HCT116 (cell line): ENCODE data around the gene IFIT1. TPM values are rescaled to one million over a fixed set of nuclear protein-coding genes. Genes with fewer than 3 reads are reported as not detected.

Source experiments
- ATAC-seq: fragments of 200-7000 bp; cut with Tn5 transposase; 2 replicates; pipeline ENCODE4 v1.9.1; 2020; ENCODE audit warnings: mild to moderate bottlenecking, moderate library complexity
- BruUV-seq: library from RNA; stranded (reverse); fragments of 400-500 nt; replicated peaks from 2 replicates; lab custom pipeline; 2021; lab: Mats Ljungman, UMichigan
- CTCF ChIA-PET: fragments of 300-600 bp; sonication (Branson Sonifier 250); formaldehyde crosslinking; loops from one replicate; lab custom pipeline; 2021; ENCODE audit warnings: antibody characterized with exemption; lab: Charles Lee
- POLR2A ChIA-PET: fragments of 300-600, 350-600 bp; sonication (Branson Sonifier 250); formaldehyde crosslinking; loops from one replicate; lab custom pipeline; 2021; ENCODE audit warnings: antibody characterized with exemption; lab: Charles Lee
- RAD21 ChIA-PET, 2 experiments: fragments of 300-600 bp; sonication (Branson Sonifier 250); formaldehyde crosslinking; loops; one replicate each; lab custom pipeline; 2023; ENCODE audit warnings: low total read pairs in 2 of 2; ENCODE audit not compliant: uncharacterized antibody in 2 of 2, unreplicated experiment in 2 of 2, low non-redundant PET in 1 of 2; lab: Charles Lee
- DNase-seq: peaks from one replicate; pipeline ENCODE4 v3.0.0-alpha.2; 2010; ENCODE audit warnings: low read depth, low spot score
- H2AFZ ChIP-seq: fragments of 200-600 bp; shearing (Covaris generic), sonication (generic); 2 replicates; pipeline ENCODE4 v1.6.1; 2017; ENCODE audit warnings: low read depth, mixed run types, mixed read lengths, antibody characterized with exemption, low read length; ENCODE audit not compliant: poor library complexity, severe bottlenecking
- H3K27ac ChIP-seq: 2 replicates; pipeline ENCODE4 v1.5.1; 2012; ENCODE audit warnings: low read depth, low read length
- H3K27me3 ChIP-seq: fragments of 200-600 bp; sonication (generic); 2 replicates; pipeline ENCODE4 v1.6.1; 2016; ENCODE audit warnings: mixed run types, low read length, mixed read lengths; ENCODE audit not compliant: insufficient read depth
- H3K36me3 ChIP-seq, 2 experiments: fragments of 200-500 bp in 1 of 2; fragments of 200-600 bp in 1 of 2; sonication (Bioruptor generic) in 1 of 2; sonication (generic) in 1 of 2; 2 replicates each; pipeline versions ENCODE4 v1.5.1 to v1.6.1; 2014 to 2016; ENCODE audit warnings: low read length in 2 of 2, inconsistent platforms in 1 of 2, mixed read lengths in 1 of 2, mixed run types in 1 of 2; ENCODE audit not compliant: insufficient read depth in 2 of 2, control insufficient read depth in 1 of 2
- H3K4me1 ChIP-seq, 2 experiments: fragments of 200-600 bp in 1 of 2; sonication (generic) in 1 of 2; 2 replicates each; pipeline versions ENCODE4 v1.5.1 to v1.6.1; 2012 to 2017; ENCODE audit warnings: low read length in 2 of 2, inconsistent platforms in 1 of 2, mild to moderate bottlenecking in 1 of 2, mixed read lengths in 1 of 2, mixed run types in 1 of 2, moderate library complexity in 1 of 2; ENCODE audit not compliant: insufficient read depth in 2 of 2, control insufficient read depth in 1 of 2
- H3K4me2 ChIP-seq: fragments of 200-600 bp; sonication (generic); 2 replicates; pipeline ENCODE4 v1.6.1; 2017; ENCODE audit warnings: mixed run types, low read length, mixed read lengths
- H3K4me3 ChIP-seq, 2 experiments: fragments of 200-600 bp in 1 of 2; sonication (generic) in 1 of 2; replicated peaks in 1 of 2; 2 replicates each; pipeline ENCODE4 v1.5.1; 2011 to 2016; ENCODE audit warnings: low read length in 2 of 2, control low read depth in 1 of 2, low read depth in 1 of 2, mild to moderate bottlenecking in 1 of 2, mixed read lengths in 1 of 2, mixed run types in 1 of 2
- H3K79me2 ChIP-seq: fragments of 200-600 bp; sonication (generic); 2 replicates; pipeline ENCODE4 v1.6.1; 2017; ENCODE audit warnings: mild to moderate bottlenecking, mixed run types, low read length, moderate library complexity, mixed read lengths; ENCODE audit not compliant: insufficient read depth
- H3K9ac ChIP-seq: fragments of 200-600 bp; sonication (generic); 2 replicates; pipeline ENCODE4 v1.6.1; 2016; ENCODE audit warnings: low read length, mixed read lengths
- H3K9me2 ChIP-seq: fragments of 200-600 bp; sonication (generic), shearing (Covaris generic); 2 replicates; pipeline ENCODE4 v1.6.1; 2017; ENCODE audit warnings: mixed run types, mild to moderate bottlenecking, moderate library complexity; ENCODE audit not compliant: insufficient read depth
- H3K9me3 ChIP-seq, 2 experiments: fragments of 200-500 bp in 1 of 2; fragments of 200-600 bp in 1 of 2; sonication (Bioruptor generic) in 1 of 2; sonication (generic) in 1 of 2; 2 replicates each; pipeline ENCODE4 v1.6.1; 2014 to 2017; ENCODE audit warnings: low read length in 2 of 2, mixed read lengths in 2 of 2, inconsistent platforms in 1 of 2, low read depth in 1 of 2, mild to moderate bottlenecking in 1 of 2, mixed run types in 1 of 2, moderate library complexity in 1 of 2; ENCODE audit not compliant: control insufficient read depth in 1 of 2, insufficient read depth in 1 of 2
- H4K20me1 ChIP-seq: fragments of 200-600 bp; sonication (generic), shearing (Covaris generic); 2 replicates; pipeline ENCODE4 v1.6.1; 2017; ENCODE audit warnings: mixed run types, mild to moderate bottlenecking, moderate library complexity; ENCODE audit not compliant: insufficient read depth
- ELF1 ChIP-seq: IDR thresholded peaks from 2 replicates; pipeline ENCODE4 v1.6.1; 2012; ENCODE audit warnings: low read depth, borderline replicate concordance
- EZH2 ChIP-seq: fragments of 200-600 bp; sonication (generic); IDR thresholded peaks from 2 replicates; pipeline ENCODE4 v1.6.1; 2017; ENCODE audit warnings: antibody characterized with exemption, mixed run types
- EZH2phosphoT487 ChIP-seq: fragments of 200-600 bp; IDR thresholded peaks from 2 replicates; pipeline ENCODE4 v1.6.1; 2018; ENCODE audit warnings: antibody characterized with exemption, borderline replicate concordance
- RAD21 ChIP-seq: IDR thresholded peaks from 2 replicates; pipeline ENCODE4 v1.6.1; 2012; ENCODE audit warnings: low read depth, mild to moderate bottlenecking
- REST ChIP-seq: IDR thresholded peaks from 2 replicates; pipeline ENCODE4 v1.6.1; 2012; ENCODE audit warnings: low read depth
- SIN3A ChIP-seq: IDR thresholded peaks from 2 replicates; pipeline ENCODE4 v1.6.1; 2012; ENCODE audit warnings: low read depth
- TCF7L2 ChIP-seq: IDR thresholded peaks from 2 replicates; pipeline ENCODE4 v1.7.0; 2011; ENCODE audit warnings: borderline replicate concordance, inconsistent platforms; ENCODE audit not compliant: insufficient read depth, insufficient read length; ENCODE audit errors: extremely low read depth
- YY1 ChIP-seq: IDR thresholded peaks from 2 replicates; pipeline ENCODE4 v1.6.1; 2011; ENCODE audit warnings: low read length, low read depth, moderate library complexity, mild to moderate bottlenecking; ENCODE audit not compliant: insufficient replicate concordance; ENCODE audit errors: extremely low read depth
- ZNF274 ChIP-seq: fragments of 200-500 bp; sonication (Bioruptor generic); IDR thresholded peaks from 2 replicates; pipeline ENCODE4 v1.6.1; 2014; ENCODE audit warnings: mild to moderate bottlenecking, low read depth, low read length, inconsistent platforms
- intact Hi-C: fragments of 100-400 bp; cut with micrococcal nuclease; formaldehyde crosslinking; loops from 2 replicates; pipeline ENCODE4 v1.10.0; 2022
- total RNA-seq: library from RNA; stranded (reverse); gene quantifications from one replicate; pipeline ENCODE4 v1.2.1, GENCODE V29; 2021; ENCODE audit not compliant: unreplicated experiment

Gene IFIT1
- total RNA-seq, 1 experiment from 2014 or later = 3.6 TPM

DNA sequence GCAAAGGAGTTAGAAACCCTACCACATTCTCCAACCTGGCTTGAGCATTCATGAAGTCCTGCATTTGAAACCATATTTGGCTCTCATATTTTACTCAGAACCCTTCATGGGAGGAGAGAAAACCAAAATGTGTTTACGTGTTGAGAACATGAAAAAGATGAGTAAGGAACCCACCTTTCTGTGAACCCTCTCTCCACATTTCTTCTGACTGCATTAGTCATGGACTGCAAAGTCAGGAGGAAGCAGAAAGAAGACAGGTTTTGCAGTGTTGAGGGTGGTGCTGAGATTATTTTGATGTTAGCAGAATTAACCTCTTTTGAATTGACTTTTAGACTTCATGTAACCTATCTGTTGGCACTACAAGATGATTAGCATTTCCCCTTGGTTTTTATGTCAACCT, 9.7 kb upstream of the IFIT1 start:
- Histone ChIP-seq H3K9me3 (no peaks in the 10 kb centered on the region), H2AFZ (no peak overlapping the region), H3K36me3 (no peaks in the 10 kb centered on the region), H4K20me1 (no peaks in the 10 kb centered on the region), H3K4me3 (no peak overlapping the region), H3K4me1 (no peaks in the 10 kb centered on the region), H3K79me2 (no peaks in the 10 kb centered on the region)
- intact Hi-C loops = no loop called here
- no TSS peak for BruUV-seq
- DNase-seq (no peak), ATAC-seq (no peak)
- RAD21 ChIA-PET = no interaction called here
- TF ChIP-seq REST (no peak), EZH2 (no peak), RAD21 (no peak), TCF7L2 (no peak), ELF1 (no peak), SIN3A (no peak), YY1 (no peak), ZNF274 (no peak), EZH2phosphoT487 (no peak)
- TF ChIP-seq, all 23 proteins: peak for 0
- POLR2A ChIA-PET = no interaction called here
- Histone ChIP-seq H3K27me3 (no peaks in the 10 kb centered on the region), H3K4me2 (no peak overlapping the region), H3K9ac (no peak overlapping the region), H3K9me2 (no peaks in the 10 kb centered on the region), H3K27ac (no peak overlapping the region)
- CTCF ChIA-PET = no interaction called here
